Hematopoietic multipotent progenitor cell treated with erythropoietin and hydrocortisone succinate and interleukin-3 and kit ligand, for 15 days (in vitro differentiated cells): ENCODE data around the gene AANAT.

ENCODE experiments used
- DNase-seq: peaks from one replicate; pipeline ENCODE4 v3.0.0-alpha.2; 2015; ENCODE audit warnings: low spot score

The AANAT gene

GRCh38 chr17:76442341-76443338 is 24.8 kb upstream of the AANAT start:
- DNase-seq, result peak; percentile 33

DNA sequence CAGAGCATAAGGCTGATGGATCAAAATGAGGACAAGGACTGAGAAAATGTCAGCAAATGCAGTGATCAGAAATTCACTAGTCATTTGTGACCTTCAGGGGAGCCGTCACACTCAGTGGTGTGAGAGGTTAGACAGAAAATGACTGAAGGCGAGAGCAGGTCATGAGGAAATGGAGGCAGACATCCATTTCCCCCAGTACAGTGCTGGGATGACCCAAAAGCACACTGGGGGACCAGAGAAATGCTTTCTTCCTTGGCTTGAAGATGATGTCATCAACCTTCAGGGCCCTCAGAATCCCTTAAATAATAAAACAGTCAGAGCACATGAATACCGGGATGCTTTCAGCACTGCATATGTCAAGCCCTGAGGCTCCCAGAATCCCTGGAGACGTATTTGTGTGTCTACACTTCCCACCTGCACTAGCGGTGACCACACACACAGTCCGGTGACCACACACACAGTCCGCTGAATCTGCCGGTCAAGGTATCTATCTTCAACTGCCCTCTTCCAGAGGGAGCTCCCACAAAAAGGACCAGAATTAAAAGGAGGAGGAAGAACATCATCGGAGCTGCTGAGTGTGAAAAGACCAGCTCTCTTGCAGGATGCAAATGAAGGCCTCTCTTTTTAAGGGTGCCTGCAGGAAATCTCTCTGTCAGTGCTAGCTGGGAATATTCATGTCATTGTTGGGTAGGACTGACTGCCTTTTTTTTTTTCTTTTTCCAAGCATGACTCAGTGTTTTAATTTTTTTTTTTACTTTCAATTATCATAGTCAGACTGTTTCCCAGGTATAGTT is 22.7 kb upstream of the AANAT start:
- no peak for DNase-seq

- DNase-seq, result no peak
These were observed 21.5 kb upstream of the AANAT start for GRCh38 chr17:76445697-76446448.

DNA sequence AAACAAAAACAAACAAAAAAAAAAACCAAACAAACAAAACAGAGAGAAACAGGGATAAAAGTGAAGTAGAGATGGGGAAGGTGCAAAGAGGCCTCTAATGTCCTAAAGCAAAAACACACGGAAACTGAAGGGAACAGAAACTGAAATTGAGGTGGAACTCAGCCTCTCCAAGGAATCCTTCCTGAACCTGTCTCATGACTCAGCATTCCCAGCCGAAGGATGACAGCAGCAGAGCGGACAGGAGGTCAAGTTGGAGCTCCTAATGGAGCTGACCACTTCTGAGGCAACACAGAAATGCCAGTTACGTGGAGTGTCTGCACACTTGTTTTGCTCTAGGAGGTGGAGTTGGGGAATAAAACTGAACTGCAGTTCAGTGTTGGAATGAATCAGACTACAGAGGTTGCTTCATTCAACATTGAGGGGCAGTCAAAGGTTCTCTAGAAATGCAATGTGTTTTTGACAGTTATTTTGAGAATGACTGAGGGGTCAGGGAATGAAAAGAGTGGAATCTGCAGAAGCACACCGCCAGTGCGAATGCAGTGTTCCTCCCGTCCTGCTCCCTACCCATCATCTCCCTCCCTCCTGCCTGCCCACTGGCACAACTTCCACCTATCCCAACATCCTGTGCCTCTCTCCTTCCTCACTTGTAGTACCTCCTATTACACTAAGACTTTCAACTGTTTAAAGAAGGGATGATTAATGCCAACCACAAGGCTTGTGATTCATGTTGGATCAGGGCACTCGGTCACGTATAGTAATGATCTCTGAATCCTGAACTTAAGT is 20.8 kb upstream of the AANAT start:
- no peak for DNase-seq

DNA sequence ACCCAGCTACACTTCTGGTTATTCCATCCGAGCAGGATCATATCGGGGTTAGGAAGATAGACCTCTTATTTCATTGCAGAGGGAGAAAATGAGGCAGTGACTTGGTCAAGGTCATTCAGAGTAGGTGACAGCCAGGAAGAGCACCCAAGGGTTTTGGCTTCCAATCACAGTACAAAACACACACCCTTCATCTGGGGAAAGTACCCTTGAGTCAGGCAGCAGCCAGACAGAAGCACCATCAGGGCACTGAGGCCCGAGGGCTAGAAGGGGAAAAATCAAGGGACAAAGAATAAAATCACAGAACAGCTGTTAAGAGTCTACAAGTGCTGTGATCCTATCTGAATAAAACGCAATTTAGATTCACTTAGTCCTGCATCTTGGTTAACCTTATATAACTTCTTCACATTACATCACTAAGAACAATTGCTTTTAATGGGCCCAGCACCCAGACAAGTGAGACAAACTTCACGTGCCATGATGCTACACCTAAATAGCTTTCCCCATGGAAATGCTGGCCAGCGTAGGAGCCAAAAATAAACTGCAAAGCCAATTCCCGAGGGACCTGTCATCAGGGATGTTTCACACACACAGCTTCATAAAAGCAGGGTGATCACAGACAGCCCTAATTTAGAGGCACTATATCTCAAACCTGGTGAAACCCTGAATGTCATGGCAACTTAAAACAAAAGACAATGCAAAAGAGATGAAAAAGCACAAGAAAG is 19.3 kb upstream of the AANAT start:
- no peak for DNase-seq

- DNase-seq, result no peak
These were observed 18.3 kb upstream of the AANAT start for GRCh38 chr17:76449126-76449525.

DNA sequence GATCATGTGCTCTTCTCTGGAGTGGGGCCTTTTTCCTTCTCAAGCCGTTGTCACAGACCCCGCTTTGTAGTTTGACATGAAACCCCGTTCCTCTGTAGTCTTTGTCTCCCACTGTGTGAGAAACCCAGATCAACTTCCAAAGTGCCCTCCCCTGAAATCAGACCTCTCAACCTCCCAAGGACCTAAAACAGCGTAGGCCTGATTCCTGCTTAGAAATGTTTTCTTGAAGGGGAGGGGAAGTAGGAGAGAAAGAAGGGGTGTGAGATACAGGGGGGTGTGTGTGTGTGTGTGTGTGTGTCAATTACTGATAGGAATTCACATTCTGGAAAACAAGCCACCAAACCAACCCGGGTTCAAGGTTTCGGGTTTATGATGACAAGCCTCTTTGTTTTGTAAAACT is 15.9 kb upstream of the AANAT start:
- peak; percentile 60 for DNase-seq

DNA sequence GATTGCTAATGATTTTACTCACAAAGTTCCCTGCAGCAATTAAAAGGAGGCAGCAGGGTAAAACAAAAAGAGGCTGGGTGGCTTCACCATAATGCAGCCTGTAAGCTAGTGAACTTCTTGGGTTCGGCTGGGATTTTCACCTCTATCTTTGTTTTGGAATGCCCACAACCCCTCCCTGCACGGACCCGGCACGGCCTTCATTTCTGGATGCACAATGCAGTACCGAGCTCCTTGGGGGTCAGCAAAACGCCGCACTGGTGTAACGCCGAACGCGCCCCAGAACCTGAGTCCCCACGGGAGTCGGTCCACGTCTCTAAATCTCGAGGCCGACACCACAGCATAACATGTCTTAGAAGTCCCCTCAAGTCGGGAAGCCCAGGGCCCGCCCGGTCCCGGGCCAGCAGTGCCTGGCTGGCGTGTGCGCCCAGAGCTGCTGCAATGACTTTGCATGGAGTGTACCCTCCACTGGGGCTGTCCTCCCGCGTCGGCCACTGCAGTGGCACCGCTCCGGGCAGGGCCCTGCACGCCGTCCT is 15.2 kb upstream of the AANAT start:
- DNase-seq, result peak; percentile 54

DNA sequence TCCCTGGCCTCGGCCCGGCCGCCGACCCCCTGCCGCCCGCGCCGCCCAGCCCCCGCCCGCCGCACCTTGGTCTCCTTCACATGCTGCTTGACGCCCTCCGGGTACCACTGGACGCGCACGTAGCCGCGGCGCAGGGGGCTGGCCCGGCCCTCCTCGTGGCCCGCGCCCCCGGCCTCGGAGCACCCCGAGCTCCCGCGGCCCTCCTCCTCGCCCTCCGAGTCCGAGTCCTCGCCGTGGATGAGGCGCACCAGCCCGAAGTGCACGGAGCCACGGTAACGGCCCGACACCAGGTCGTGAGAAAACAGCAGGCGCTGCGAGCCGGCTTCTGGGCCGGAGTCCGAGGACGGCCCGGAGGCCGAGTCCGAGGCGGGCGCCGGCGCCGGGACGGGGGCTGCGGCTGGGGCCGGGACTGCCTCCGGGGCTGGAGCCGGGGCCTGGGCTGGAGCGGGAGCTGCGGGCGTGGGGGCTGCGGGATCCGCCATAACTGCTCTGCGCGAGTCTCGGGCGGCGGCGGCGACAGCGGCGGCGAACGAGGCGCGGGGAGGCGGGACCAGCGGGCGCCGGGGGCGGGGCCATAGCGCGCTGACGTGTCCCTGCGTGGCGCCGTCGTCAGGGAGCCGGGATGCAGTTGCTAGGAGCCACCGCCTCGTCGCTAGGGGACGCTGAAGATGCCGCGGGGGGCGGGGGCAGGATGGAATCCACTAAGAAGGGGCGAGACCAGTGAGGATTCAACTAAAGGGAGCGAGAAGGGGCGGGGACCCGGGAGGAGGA is 14.6 kb upstream of the AANAT start, which contains the start of gene UBE2O:
TSS of gene UBE2O (minus strand) at position 493 of the 771 bp plus-strand sequence. CDS start at position 482, 11 bp downstream.
- DNase-seq, result peak; percentile 92

DNA sequence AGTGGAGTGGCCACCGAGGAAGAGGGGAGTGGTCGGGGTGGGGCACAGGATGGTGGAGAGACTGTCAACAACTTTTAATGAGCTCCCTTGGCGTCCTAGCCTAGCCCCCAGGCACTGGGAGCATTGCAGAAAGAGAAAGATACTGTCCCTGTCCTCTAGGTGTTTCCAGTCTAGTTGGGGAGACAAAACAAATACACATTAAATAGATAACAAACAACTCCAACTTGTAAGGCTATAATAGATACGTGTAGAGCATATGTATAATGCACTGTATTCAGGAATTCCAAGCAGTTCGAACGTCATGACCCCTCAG is 14.0 kb upstream of the AANAT start:
- DNase-seq, result no peak

- DNase-seq, result peak; percentile 71
These were observed 8.6 kb upstream of the AANAT start for GRCh38 chr17:76458580-76459490.

DNA sequence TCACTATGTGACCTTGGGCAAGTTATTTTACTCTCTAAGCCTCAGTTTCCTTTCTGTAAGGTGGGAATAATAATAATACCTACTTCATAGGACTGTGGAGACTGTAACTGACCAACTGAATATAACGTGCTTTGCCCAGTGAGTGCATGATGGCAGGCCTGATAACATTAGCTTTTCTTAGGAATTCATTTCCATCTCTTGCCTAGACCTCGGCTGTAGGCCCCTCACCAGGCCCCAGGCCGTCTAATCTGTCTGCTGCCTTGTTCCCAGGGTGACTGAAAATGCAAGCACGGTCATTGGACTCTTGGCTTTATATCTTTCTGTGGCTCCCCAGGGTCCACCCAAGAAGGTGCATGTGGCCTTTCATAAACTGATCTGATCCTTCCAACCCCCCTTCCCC is 7.7 kb upstream of the AANAT start:
- DNase-seq, result no peak

DNA sequence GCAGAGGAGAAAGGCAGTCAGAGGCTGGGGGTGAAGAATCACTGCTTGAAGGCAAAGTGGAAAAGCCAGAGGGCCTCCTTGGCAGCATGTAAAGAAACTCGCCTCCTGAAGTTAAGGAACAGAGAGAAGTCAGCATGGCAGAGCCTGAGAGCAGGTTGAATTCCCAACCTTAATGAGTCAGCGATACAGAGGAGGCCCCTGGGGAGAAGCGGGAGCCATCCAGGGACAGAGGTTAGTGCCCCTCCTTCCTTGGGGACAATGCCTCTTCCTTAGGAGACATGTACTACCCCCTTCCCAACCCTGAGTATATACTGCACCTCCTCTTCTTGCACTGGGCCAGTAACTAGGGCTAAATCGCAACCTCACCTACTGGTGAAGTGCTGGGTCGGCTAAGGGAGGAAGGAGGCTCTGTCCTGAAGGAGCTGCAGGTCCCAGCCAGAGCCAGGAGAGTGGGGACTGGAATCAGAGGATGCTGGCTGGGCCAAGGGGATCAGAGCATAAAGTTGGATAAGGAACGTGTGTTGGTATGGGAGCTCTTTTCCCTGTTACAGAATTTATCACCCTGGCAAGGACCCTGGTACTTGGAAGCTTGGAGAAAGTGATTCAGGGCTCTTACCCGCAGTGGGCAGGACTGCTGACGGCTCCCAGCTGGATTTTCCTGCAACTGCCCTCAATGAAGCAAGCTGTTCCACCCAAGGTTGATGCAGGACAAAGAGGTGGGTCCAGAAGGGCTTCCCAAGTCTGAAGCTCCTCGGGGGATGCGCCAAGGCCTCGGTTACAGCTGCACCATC is 5.4 kb upstream of the AANAT start:
- DNase-seq, result no peak

GRCh38 chr17:76462556-76463290 is 4.7 kb upstream of the AANAT start:
- no peak for DNase-seq

- no peak for DNase-seq
These were observed 650 bp upstream of the AANAT start for GRCh38 chr17:76466775-76467130.

DNA sequence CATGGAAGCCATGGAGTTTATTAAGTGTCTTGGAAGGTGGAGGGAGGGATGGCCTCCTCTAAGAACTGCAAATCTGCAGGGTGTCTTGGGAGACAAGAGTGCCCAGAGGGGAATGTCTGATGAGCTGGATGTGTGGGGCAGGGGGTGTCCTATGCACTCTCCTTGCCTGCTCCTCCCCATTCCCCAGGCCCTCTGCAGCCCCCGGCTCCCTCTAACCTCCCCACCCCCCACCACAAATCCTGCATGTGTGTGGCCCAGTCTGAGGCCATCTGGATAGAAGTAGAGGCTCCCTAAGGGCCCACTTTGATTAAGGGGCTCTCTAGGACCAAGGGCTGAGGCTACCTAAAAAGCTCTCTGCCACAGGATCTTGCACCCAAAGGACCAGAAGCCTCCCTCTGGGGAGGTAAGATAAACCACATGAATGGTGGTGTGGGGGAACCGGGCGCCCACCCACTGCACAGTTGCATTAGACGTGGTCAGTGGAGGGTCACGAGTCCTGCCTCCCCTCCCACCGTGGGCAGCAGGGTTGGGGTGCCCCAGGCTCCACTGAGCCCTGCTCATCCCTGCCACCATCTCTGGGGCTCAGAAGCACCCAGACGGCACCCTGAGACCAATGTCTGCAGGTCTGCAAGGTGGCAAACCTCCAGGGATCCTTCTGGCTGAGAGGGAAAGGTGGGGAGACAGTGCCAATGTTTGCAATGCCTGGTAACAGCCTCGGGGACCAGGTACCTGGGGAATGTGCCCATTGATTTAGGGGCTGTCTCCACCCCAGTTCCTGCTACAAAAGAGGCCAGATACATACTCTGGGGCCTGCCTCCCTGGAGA is 618 bp downstream of the AANAT start:
- no peak for DNase-seq
